HepG2 (cell line): Measurements from ENCODE around the gene SLC24A4. TPM values are rescaled to one million over a fixed set of nuclear protein-coding genes. Genes with fewer than 3 reads are reported as not detected.
A peak's percentile ranks its signal among the peaks of the same experiment; 100 is the strongest.

Source experiments
- ATAC-seq: fragments of 200-7000 bp; cut with Tn5 transposase; 3 replicates; pipeline ENCODE4 v1.9.1; 2020; ENCODE audit warnings: mild to moderate bottlenecking, moderate library complexity
- BruUV-seq: library from RNA; stranded (reverse); fragments of 400-500 nt; replicated peaks from 2 replicates; lab custom pipeline; 2021; lab: Mats Ljungman, UMichigan
- CTCF ChIA-PET: fragments of 300-600 bp; formaldehyde crosslinking; extraction: SDS; loops from one replicate; lab custom pipeline; 2021; ENCODE audit warnings: low total read pairs, inconsistent platforms, low intra/inter-chr PET ratio; lab: Yijun Ruan, JAX
- POLR2A ChIA-PET: fragments of 350-600 bp; sonication (Branson Sonifier 250); formaldehyde crosslinking; loops from one replicate; lab custom pipeline; 2020; ENCODE audit warnings: antibody characterized with exemption, inconsistent platforms; lab: Yijun Ruan, JAX
- DNase-seq: peaks from one replicate; pipeline ENCODE4 v3.0.0-alpha.2; 2015; ENCODE audit warnings: low spot score
- FAIRE-seq: peaks from 3 replicates; lab custom pipeline; 2011; peaks lifted over from hg19 to GRCh38; lab: Jason Lieb, UNC
- H2AFZ ChIP-seq: one replicate; pipeline ENCODE4 v1.6.1; 2011; ENCODE audit warnings: low read length, inconsistent platforms
- H3K27ac ChIP-seq: fragments of 300-600 bp; 3 replicates; pipeline ENCODE4 v1.8.0; 2011; ENCODE audit warnings: mixed run types, mild to moderate bottlenecking, mixed read lengths, low read length, inconsistent platforms; ENCODE audit not compliant: insufficient read depth; ENCODE audit errors: extremely low read length
- H3K27me3 ChIP-seq, 2 experiments: fragments of 200-600 bp in 1 of 2; 2 replicates in 1 of 2; 3 replicates in 1 of 2; pipeline versions ENCODE4 v1.6.0 to v1.8.0; 2011; ENCODE audit warnings: low read length in 2 of 2, mild to moderate bottlenecking in 2 of 2, moderate library complexity in 2 of 2, inconsistent platforms in 1 of 2; ENCODE audit not compliant: insufficient read depth in 2 of 2, control insufficient read depth in 1 of 2
- H3K36me3 ChIP-seq, 2 experiments: fragments of 200-600 bp in 1 of 2; replicated peaks in 1 of 2; 2 replicates in 1 of 2; 3 replicates in 1 of 2; pipeline versions ENCODE4 v1.5.1 to v1.8.0; 2011; ENCODE audit warnings: low read length in 2 of 2, inconsistent platforms in 1 of 2; ENCODE audit not compliant: insufficient read depth in 2 of 2, control insufficient read depth in 1 of 2
- H3K4me1 ChIP-seq: 2 replicates; pipeline ENCODE4 v1.5.1; 2012; ENCODE audit warnings: low read length, inconsistent platforms; ENCODE audit not compliant: insufficient read depth
- H3K4me2 ChIP-seq: 2 replicates; pipeline ENCODE4 v1.6.0; 2011; ENCODE audit warnings: low read depth, low read length, inconsistent platforms
- H3K4me3 ChIP-seq, 3 experiments: fragments of 200-600 bp in 1 of 3; sonication (generic), shearing (Covaris generic) in 1 of 3; replicated peaks in 1 of 3; 2 replicates each; pipeline ENCODE4 v1.5.1; 2011 to 2016; ENCODE audit warnings: low read length in 3 of 3, inconsistent platforms in 2 of 3, low read depth in 2 of 3, mild to moderate bottlenecking in 2 of 3, control low read depth in 1 of 3, mixed read lengths in 1 of 3; ENCODE audit not compliant: insufficient read depth in 1 of 3
- H3K79me2 ChIP-seq: one replicate; pipeline ENCODE4 v1.6.1; 2011; ENCODE audit warnings: low read length, inconsistent platforms; ENCODE audit not compliant: insufficient read depth
- H3K9ac ChIP-seq: 2 replicates; pipeline ENCODE4 v1.6.0; 2011; ENCODE audit warnings: mild to moderate bottlenecking, low read depth, low read length, inconsistent platforms; ENCODE audit not compliant: insufficient read depth
- H3K9me3 ChIP-seq: 2 replicates; pipeline ENCODE4 v1.5.1; 2012; ENCODE audit warnings: mild to moderate bottlenecking, low read length
- H4K20me1 ChIP-seq: 2 replicates; pipeline ENCODE4 v1.6.0; 2011; ENCODE audit warnings: inconsistent platforms, mild to moderate bottlenecking, low read length, moderate library complexity; ENCODE audit not compliant: insufficient read depth
- BCLAF1 ChIP-seq: fragments of 450-650 bp; IDR thresholded peaks from 2 replicates; pipeline ENCODE4 v1.6.1; 2017; ENCODE audit warnings: mild to moderate bottlenecking
- CHD4 ChIP-seq: fragments of 200-600 bp; sonication (generic); IDR thresholded peaks from 2 replicates; pipeline ENCODE4 v1.7.0; 2017; ENCODE audit warnings: mild to moderate bottlenecking, low read length, borderline replicate concordance
- CREB1 ChIP-seq, 2 experiments: fragments of 450-650 bp in 1 of 2; IDR thresholded peaks; 2 replicates each; pipeline ENCODE4 v1.6.1; 2016 to 2017; ENCODE audit warnings: control low read depth in 1 of 2, mild to moderate bottlenecking in 1 of 2, missing compliant biosample characterization in 1 of 2, missing genetic modification characterization in 1 of 2
- CREM ChIP-seq, 2 experiments: sonication (generic) in 1 of 2; formaldehyde crosslinking in 1 of 2; IDR thresholded peaks; 2 replicates each; pipeline versions ENCODE4 v1.4.0 to v1.6.1; 2016 to 2020; ENCODE audit warnings: antibody characterized with exemption in 1 of 2, mild to moderate bottlenecking in 1 of 2, missing genetic modification reagents in 1 of 2
- HHEX ChIP-seq: IDR thresholded peaks from 2 replicates; pipeline ENCODE4 v1.6.1; 2016; ENCODE audit warnings: control low read depth
- PCBP2 ChIP-seq: fragments of 200-400 bp; formaldehyde crosslinking; optimal IDR thresholded peaks from 2 replicates; pipeline ENCODE3; 2018; ENCODE audit warnings: low read length, low read depth; ENCODE audit not compliant: poor library complexity, severe bottlenecking
- PRPF4 ChIP-seq: fragments of 200-400 bp; formaldehyde crosslinking; IDR thresholded peaks from 2 replicates; pipeline ENCODE4 v1.6.1; 2016; ENCODE audit warnings: low read length, low read depth; ENCODE audit not compliant: poor library complexity, severe bottlenecking
- RNF219 ChIP-seq: sonication (generic); formaldehyde crosslinking; IDR thresholded peaks from 2 replicates; pipeline ENCODE4 v1.5.0; 2020; ENCODE audit warnings: mild to moderate bottlenecking, missing genetic modification reagents
- SMARCC2 ChIP-seq: fragments of 450-650 bp; IDR thresholded peaks from 2 replicates; pipeline ENCODE4 v1.6.1; 2017; ENCODE audit warnings: antibody characterized with exemption, mild to moderate bottlenecking
- ZNF12 ChIP-seq: sonication (generic); formaldehyde crosslinking; IDR thresholded peaks from 2 replicates; pipeline ENCODE4 v1.5.0; 2020; ENCODE audit warnings: missing genetic modification reagents
- ZSCAN22 ChIP-seq: sonication (generic); formaldehyde crosslinking; IDR thresholded peaks from 2 replicates; pipeline ENCODE4 v1.4.0; 2020; ENCODE audit warnings: mild to moderate bottlenecking, missing genetic modification reagents
- WGBS: methylation state at CpG from one replicate; pipeline ENCODE4 v1.1.6; 2017; ENCODE audit warnings: low lambda C conversion rate; 5-methylcytosine and 5-hydroxymethylcytosine counted together
- in situ Hi-C: cut with HindIII; loops from 2 replicates; pipeline ENCODE4 v1.10.0; 2017; ENCODE audit warnings: low pct_unique_long_range_greater_than_20kb; ENCODE audit not compliant: extremely low pct_ligation_motif_present
- intact Hi-C: fragments of 100-400 bp; cut with micrococcal nuclease; formaldehyde crosslinking; loops from one replicate; pipeline ENCODE4 v1.10.0; 2022; ENCODE audit not compliant: unreplicated experiment
- polyA plus RNA-seq, 8 experiments: library from polyadenylated mRNA; depleted of rRNA in 3 of 8; stranded (reverse) in 7 of 8; unstranded in 1 of 8; fragments of >200 nt; fragmentation: Illumina TruSeq in 4 of 8; extraction: Trizol in 4 of 8; gene quantifications; 2 replicates each; pipeline versions ENCODE4 v1.2.1 to v1.2.3, GENCODE V29; 2011 to 2016; ENCODE audit warnings: low read depth in 4 of 8, missing spikeins in 1 of 8, mixed read lengths in 1 of 8; ENCODE audit not compliant: insufficient read depth in 1 of 8
- total RNA-seq, 5 experiments: library from RNA; depleted of rRNA; stranded (reverse); fragments of >200 nt; fragmentation: Illumina TruSeq; extraction: Trizol; gene quantifications; 2 replicates each; pipeline ENCODE4 v1.2.3, GENCODE V29; 2016; ENCODE audit warnings: low read depth in 1 of 5

Gene SLC24A4
- total and polyA plus RNA-seq, 2 of the 13 experiments (the other 11 are each of a cell fraction or from before 2014, with no cell fraction given), result not detected

DNA sequence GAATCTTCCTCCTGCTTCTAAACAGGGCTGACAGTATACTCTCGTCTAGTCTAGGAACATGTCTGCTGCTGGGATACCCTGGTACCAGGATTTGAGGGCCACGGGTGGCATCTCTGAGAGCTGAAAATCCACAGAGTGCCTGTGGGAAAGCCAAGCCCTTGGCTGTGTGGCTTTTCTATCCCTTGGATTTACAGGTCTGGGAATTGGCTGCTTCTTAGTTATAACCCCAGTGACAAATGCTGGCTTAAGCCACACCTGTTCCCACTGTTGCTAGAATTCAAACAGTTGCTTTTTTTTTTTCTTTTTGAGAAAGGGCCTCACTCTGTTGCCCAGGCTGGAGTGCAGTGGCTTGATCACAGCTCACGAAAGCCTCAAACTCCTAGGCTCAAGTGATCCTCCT is 176.3 kb downstream of the SLC24A4 start:
- CTCF ChIA-PET, result no interaction called here
- DNase-seq (no peak), ATAC-seq (no peak), FAIRE-seq (no peak)
- no peak overlapping the region for H3K4me3 ChIP-seq
- intact Hi-C loops (no loop called here), in situ Hi-C loops (no loop called here)
- H3K79me2 ChIP-seq, result no peaks in the 10 kb centered on the region
- H4K20me1 ChIP-seq, result no peaks in the 10 kb centered on the region
- H3K9me3 ChIP-seq, result no peaks in the 10 kb centered on the region
- WGBS, result 62% methylated on average over 2 of the region's 3 CpGs
- POLR2A ChIA-PET, result no interaction called here
- H3K9ac ChIP-seq, result no peak overlapping the region
- H3K27ac ChIP-seq, result no peak overlapping the region
- peaks cover 0 to 5% of the 10 kb centered on the region in 2 experiments; a peak in 1 of 5 replicates for H3K27me3 ChIP-seq
- H3K36me3 ChIP-seq, result no peaks in the 10 kb centered on the region
- no peak overlapping the region for H2AFZ ChIP-seq
- no TSS peak for BruUV-seq
- no peak for TF ChIP-seq PCBP2
- TF ChIP-seq SMARCC2, result no peak
- no peak for TF ChIP-seq BCLAF1
- no peak for TF ChIP-seq ZSCAN22
- H3K4me1 ChIP-seq, result peaks cover 55% of the 10 kb centered on the region
- no peak overlapping the region for H3K4me2 ChIP-seq

- FAIRE-seq, result no peak
- Histone ChIP-seq H4K20me1 (no peaks in the 10 kb centered on the region), H3K9ac (no peak overlapping the region), H2AFZ (no peak overlapping the region), H3K9me3 (no peaks in the 10 kb centered on the region), H3K27ac (no peak overlapping the region), H3K36me3 (no peaks in the 10 kb centered on the region), H3K27me3 (peaks cover 0 to 4% of the 10 kb centered on the region in 2 experiments; a peak in 1 of 5 replicates), H3K4me3 (peak overlapping the region in 1 of 3 experiments; percentile 22; a peak in 1 of 6 replicates), H3K4me1 (peaks cover 62% of the 10 kb centered on the region), H3K79me2 (no peaks in the 10 kb centered on the region), H3K4me2 (peak overlapping the region; percentile 46)
- in situ Hi-C loops (no loop called here), intact Hi-C loops (no loop called here)
- ChIA-PET CTCF (no interaction called here), POLR2A (no interaction called here)
- peak; percentile 67 for DNase-seq
- WGBS, result 13% methylated on average over 4 of the region's 6 CpGs
- BruUV-seq, result no TSS peak
- ATAC-seq, result peak; percentile 80
- no peak for TF ChIP-seq RNF219 (CRISPR knock-in tag)
- TF ChIP-seq PRPF4, result no peak
- TF ChIP-seq HHEX, result no peak
- TF ChIP-seq CREM (IDR thresholded peaks at IDR 0.05), result no peak
- no peak for TF ChIP-seq CREM (CRISPR knock-in tag; IDR thresholded peaks at IDR 0.05)
- no peak for TF ChIP-seq ZNF12
- TF ChIP-seq CHD4, result no peak
- no peak for TF ChIP-seq CREB1 (IDR thresholded peaks at IDR 0.05)
- TF ChIP-seq CREB1 (CRISPR knock-in tag; IDR thresholded peaks at IDR 0.05), result no peak
Observed at GRCh38 chr14:92500491-92500941, 177.6 kb downstream of the SLC24A4 start.
